T-helper 2 cell (primary cell): ENCODE data around the gene NIPBL.
"Not testable (repeated sequence)": the region's sequence is repeated elsewhere in the genome, so short reads cannot be mapped to it uniquely, and the experiment has no call there.

Experiments
- DNase-seq, 5 experiments: peaks; one replicate each; pipeline versions ENCODE4 v3.0.0 to v3.0.0-alpha.2; 2012 to 2022

The NIPBL gene

GRCh38 chr5:36902353-36902752, 25.8 kb downstream of the NIPBL start:
- no peak for DNase-seq

- DNase-seq = no peak
Measured at GRCh38 chr5:36904677-36905076, 28.1 kb downstream of the NIPBL start.

GRCh38 chr5:36908544-36909260, 32.1 kb downstream of the NIPBL start:
- no peak for DNase-seq

GRCh38 chr5:36915653-36916052, 39.1 kb downstream of the NIPBL start:
- DNase-seq = no peak

- not testable (repeated sequence) for DNase-seq
Measured at GRCh38 chr5:36916614-36917013, 40.0 kb downstream of the NIPBL start.

- not testable (repeated sequence) for DNase-seq
Measured at GRCh38 chr5:36917358-36917757, 40.8 kb downstream of the NIPBL start.

- no peak for DNase-seq
Measured at GRCh38 chr5:36919238-36919637, 42.7 kb downstream of the NIPBL start.

GRCh38 chr5:36919650-36920049, 43.1 kb downstream of the NIPBL start:
- DNase-seq = no peak

- DNase-seq = peak in 1 of 5 experiments; percentile 4
Measured at GRCh38 chr5:36928947-36929346, 52.4 kb downstream of the NIPBL start.

- no peak for DNase-seq
Measured at GRCh38 chr5:36929438-36929837, 52.9 kb downstream of the NIPBL start.

- DNase-seq = no peak
Measured at GRCh38 chr5:36932056-36932455, 55.5 kb downstream of the NIPBL start.

GRCh38 chr5:36932699-36933098, 56.1 kb downstream of the NIPBL start:
- DNase-seq = no peak

GRCh38 chr5:36934740-36935356, 58.3 kb downstream of the NIPBL start:
- DNase-seq = no peak

GRCh38 chr5:36935805-36936204, 59.2 kb downstream of the NIPBL start:
- no peak for DNase-seq

GRCh38 chr5:36936309-36936708, 59.7 kb downstream of the NIPBL start:
- DNase-seq = no peak

- DNase-seq = peak in 1 of 5 experiments; percentile 5
Measured at GRCh38 chr5:36938129-36938528, 61.6 kb downstream of the NIPBL start.

- DNase-seq = no peak
Measured at GRCh38 chr5:36939969-36940858, 63.6 kb downstream of the NIPBL start.

- DNase-seq = no peak
Measured at GRCh38 chr5:36943584-36943983, 67.0 kb downstream of the NIPBL start.

GRCh38 chr5:36944024-36944423, 67.5 kb downstream of the NIPBL start:
- DNase-seq = no peak

- DNase-seq = peak in 2 of 5 experiments; percentile 6 to 65
Measured at GRCh38 chr5:36944607-36945225, 68.1 kb downstream of the NIPBL start.

GRCh38 chr5:36945687-36946086, 69.1 kb downstream of the NIPBL start:
- DNase-seq = no peak

GRCh38 chr5:36946101-36946500, 69.5 kb downstream of the NIPBL start:
- no peak for DNase-seq

GRCh38 chr5:36948041-36948440, 71.5 kb downstream of the NIPBL start:
- DNase-seq = no peak
